Thyroid gland (tissue), 4 donors: ENCODE results near the gene CSPG4.
"Not testable (repeated sequence)": the region's sequence is repeated elsewhere in the genome, so short reads cannot be mapped to it uniquely, and the experiment has no call there.

Experiments used
- CTCF ChIP-seq, 6 experiments: fragments of 200-600 bp in 3 of 6; fragments of 450-650 bp in 3 of 6; sonication (generic) in 3 of 6; IDR thresholded peaks; one replicate each; pipeline ENCODE4 v1.5.1; 2016 to 2019; ENCODE audit warnings: antibody characterized with exemption in 6 of 6, mild to moderate bottlenecking in 2 of 6, inconsistent platforms in 1 of 6, moderate library complexity in 1 of 6
- POLR2A ChIP-seq, 2 donors: fragments of 450-650 bp; IDR thresholded peaks; one replicate each; pipeline ENCODE4 v1.6.1; 2017; ENCODE audit warnings: antibody characterized with exemption in 2 of 2, mild to moderate bottlenecking in 2 of 2, moderate library complexity in 1 of 2

- not testable (repeated sequence) for TF ChIP-seq CTCF, POLR2A (IDR thresholded peaks at IDR 0.05)
Observed at GRCh38 chr15:75697974-75698747, 14.5 kb downstream of the CSPG4 start.
